ENCODE results near the gene ASPSCR1. TPM values are rescaled to one million over a fixed set of nuclear protein-coding genes. Genes with fewer than 3 reads are reported as not detected.

ASPSCR1 gene
- total and polyA plus RNA-seq, 2 of the 13 experiments (the other 11 are each of a cell fraction or from before 2014, with no cell fraction given): 274 to 314 TPM

GRCh38 chr17:81967533-81968395 lies 9.7 kb upstream of the ASPSCR1 start (continued):
- TF ChIP-seq HNRNPL (IDR thresholded peaks at IDR 0.05; ENCODE audit: low read depth, low read length) (peak; percentile 99), ZNF383 (CRISPR knock-in tag; IDR thresholded peaks at IDR 0.05; ENCODE audit: borderline replicate concordance) (peak; percentile 55; the same call in 1 of the 2 replicates), HOXA3 (CRISPR knock-in tag; IDR thresholded peaks at IDR 0.05) (peak; percentile 95), CBX1 (IDR thresholded peaks at IDR 0.05; ENCODE audit: low read depth) (peak; percentile 95), ZNF574 (CRISPR knock-in tag; IDR thresholded peaks at IDR 0.05) (peak; percentile 91), ZZZ3 (CRISPR knock-in tag; IDR thresholded peaks at IDR 0.05; ENCODE audit: borderline replicate concordance) (peak; percentile 87), NBN (conservative IDR thresholded peaks at IDR 0.05) (no peak), CEBPB (IDR thresholded peaks at IDR 0.05; ENCODE audit: borderline replicate concordance, low read depth, low read length) (no peak), IRF2 (CRISPR knock-in tag; IDR thresholded peaks at IDR 0.05) (peak; percentile 76), BORCS8-MEF2B (CRISPR knock-in tag; IDR thresholded peaks at IDR 0.05) (peak; percentile 79; the same call in 1 of the 2 replicates), U2AF2 (IDR thresholded peaks at IDR 0.05; ENCODE audit: low read depth, low read length) (no peak), ZC3H4 (CRISPR knock-in tag; IDR thresholded peaks at IDR 0.05; ENCODE audit: borderline replicate concordance) (no peak; the same call in 1 of the 2 replicates), ZNF549 (CRISPR knock-in tag; IDR thresholded peaks at IDR 0.05) (no peak), RBAK (CRISPR knock-in tag; IDR thresholded peaks at IDR 0.05) (peak; percentile 28; the same call in 1 of the 2 replicates), MAFF (IDR thresholded peaks at IDR 0.05; ENCODE audit: low read depth, low read length) (no peak), PCBP1 (IDR thresholded peaks at IDR 0.05; ENCODE audit: borderline replicate concordance, low read depth, low read length) (no peak), ETS1 (CRISPR knock-in tag; IDR thresholded peaks at IDR 0.05) (peak; percentile 46; the same call in 1 of the 2 replicates), ZNF513 (CRISPR knock-in tag; conservative IDR thresholded peaks at IDR 0.05) (0 out of 2 replicates have a peak, but pooled peaks have one; percentile 9), KLF13 (CRISPR knock-in tag; IDR thresholded peaks at IDR 0.05) (no peak), JUN (CRISPR knock-in tag; IDR thresholded peaks at IDR 0.05) (peak; percentile 77; the same call in 1 of the 2 replicates)
